A549 (cell line): ENCODE measurements around the gene SPIN1. TPM values are rescaled to one million over a fixed set of nuclear protein-coding genes. Genes with fewer than 3 reads are reported as not detected.

Source experiments
- ATAC-seq, 2 experiments: fragments of 200-7000 bp in 1 of 2; fragments of >200 bp in 1 of 2; cut with Nextera tagmentation in 1 of 2; cut with Tn5 transposase in 1 of 2; 3 replicates each; pipeline versions ENCODE4 v1.8.0 to v1.9.1; 2018 to 2020; ENCODE audit warnings: mild to moderate bottlenecking in 1 of 2, moderate library complexity in 1 of 2
- CTCF ChIA-PET: fragments of 300-600 bp; sonication (Branson Sonifier 250); formaldehyde crosslinking; extraction: SDS; loops from one replicate; lab custom pipeline; 2021; ENCODE audit warnings: antibody characterized with exemption, inconsistent platforms; lab: Yijun Ruan, JAX
- POLR2A ChIA-PET: fragments of 350-600 bp; formaldehyde crosslinking; extraction: SDS; loops from one replicate; lab custom pipeline; 2021; ENCODE audit warnings: antibody characterized with exemption, inconsistent platforms; lab: Yijun Ruan, JAX
- DNase-seq, 2 experiments: peaks; one replicate each; pipeline versions ENCODE4 v3.0.0 to v3.0.0-alpha.2; 2011 to 2016; ENCODE audit warnings: low read depth in 1 of 2, low spot score in 1 of 2
- FAIRE-seq: peaks from 2 replicates; lab custom pipeline; 2011; peaks lifted over from hg19 to GRCh38; lab: Jason Lieb, UNC
- H3K27ac ChIP-seq, 2 experiments: fragments of >200 bp; sonication (Bioruptor Twin); formaldehyde crosslinking; 3 replicates each; pipeline ENCODE4 v1.5.1; 2016 to 2017
- H3K4me1 ChIP-seq: fragments of >200 bp; sonication (Bioruptor Twin); formaldehyde crosslinking; 3 replicates; pipeline ENCODE4 v1.6.1; 2016
- H3K4me2 ChIP-seq: fragments of >200 bp; sonication (Bioruptor Twin); formaldehyde crosslinking; 3 replicates; pipeline ENCODE4 v1.6.1; 2016
- H3K4me3 ChIP-seq: fragments of >200 bp; sonication (Bioruptor Twin); formaldehyde crosslinking; 3 replicates; pipeline ENCODE4 v1.5.1; 2016
- H3K9me3 ChIP-seq: fragments of >200 bp; sonication (Bioruptor Twin); formaldehyde crosslinking; 3 replicates; pipeline ENCODE4 v1.6.1; 2016
- ATOH8 ChIP-seq: fragments of 250-450 bp; sonication (Bioruptor Pico); IDR thresholded peaks from 2 replicates; pipeline ENCODE4 v1.5.0; 2020; ENCODE audit warnings: low read depth, mild to moderate bottlenecking, moderate library complexity
- CBX2 ChIP-seq: fragments of 200-600 bp; sonication (generic); IDR thresholded peaks from 2 replicates; pipeline ENCODE4 v1.6.1; 2016; ENCODE audit warnings: low read depth, mild to moderate bottlenecking, borderline replicate concordance
- CHD4 ChIP-seq: fragments of 200-600 bp; sonication (generic); IDR thresholded peaks from 2 replicates; pipeline ENCODE4 v1.6.1; 2016; ENCODE audit warnings: antibody characterized with exemption, mild to moderate bottlenecking, borderline replicate concordance
- CTCF ChIP-seq: fragments of >200 bp; sonication (Bioruptor Twin); formaldehyde crosslinking; IDR thresholded peaks from 3 replicates; pipeline ENCODE4 v1.5.1; 2016
- ELK1 ChIP-seq: fragments of 150-350 bp; IDR thresholded peaks from 2 replicates; pipeline ENCODE4 v1.6.1; 2014; ENCODE audit warnings: low read depth, mild to moderate bottlenecking, low read length
- FOSL2 ChIP-seq, 2 experiments: fragments of 450-650 bp in 1 of 2; fragments of >200 bp in 1 of 2; sonication (Bioruptor Twin) in 1 of 2; formaldehyde crosslinking; IDR thresholded peaks; 2 replicates each; pipeline versions ENCODE4 v1.5.0 to v1.6.1; 2016 to 2020; ENCODE audit warnings: mild to moderate bottlenecking in 1 of 2, moderate library complexity in 1 of 2
- FOXS1 ChIP-seq: fragments of 250-450 bp; sonication (Bioruptor Pico); IDR thresholded peaks from 2 replicates; pipeline ENCODE4 v1.5.0; 2020; ENCODE audit warnings: mild to moderate bottlenecking, moderate library complexity
- HDAC2 ChIP-seq: fragments of 200-600 bp; sonication (generic); IDR thresholded peaks from 2 replicates; pipeline ENCODE4 v1.6.1; 2016
- HEYL ChIP-seq: fragments of 250-450 bp; sonication (Bioruptor Pico); IDR thresholded peaks from 2 replicates; pipeline ENCODE4 v1.8.0; 2021; ENCODE audit warnings: mild to moderate bottlenecking, moderate library complexity
- HOXA7 ChIP-seq: fragments of 250-450 bp; sonication (Bioruptor Pico); IDR thresholded peaks from 2 replicates; pipeline ENCODE4 v1.5.0; 2020; ENCODE audit warnings: mild to moderate bottlenecking, moderate library complexity
- HOXB13 ChIP-seq: fragments of 250-450 bp; sonication (Bioruptor Pico); IDR thresholded peaks from 2 replicates; pipeline ENCODE4 v1.5.0; 2020; ENCODE audit warnings: low read depth, mild to moderate bottlenecking, moderate library complexity
- JUN ChIP-seq, 2 experiments: fragments of >200 bp; sonication (Bioruptor Twin); formaldehyde crosslinking; IDR thresholded peaks; 2 replicates in 1 of 2; 3 replicates in 1 of 2; pipeline ENCODE4 v1.6.1; 2016 to 2017
- JUNB ChIP-seq: fragments of >200 bp; sonication (Bioruptor Twin); formaldehyde crosslinking; IDR thresholded peaks from 2 replicates; pipeline ENCODE4 v1.6.1; 2016
- KDM1A ChIP-seq: fragments of 200-600 bp; sonication (generic); IDR thresholded peaks from 2 replicates; pipeline ENCODE4 v1.6.1; 2016; ENCODE audit warnings: low read depth, mild to moderate bottlenecking
- MAFK ChIP-seq: fragments of 450-650 bp; IDR thresholded peaks from 2 replicates; pipeline ENCODE4 v1.6.1; 2014; ENCODE audit not compliant: partially characterized antibody
- PHF8 ChIP-seq: fragments of 200-600 bp; sonication (generic); IDR thresholded peaks from 2 replicates; pipeline ENCODE4 v1.6.1; 2016; ENCODE audit warnings: low read depth, mild to moderate bottlenecking, antibody characterized with exemption, moderate library complexity, borderline replicate concordance
- REST ChIP-seq: fragments of 200-600 bp; sonication (generic); IDR thresholded peaks from 2 replicates; pipeline ENCODE4 v1.6.1; 2016; ENCODE audit warnings: antibody characterized with exemption, mild to moderate bottlenecking, moderate library complexity
- TP53 ChIP-seq: fragments of 250-450 bp; sonication (Bioruptor Pico); IDR thresholded peaks from 2 replicates; pipeline ENCODE4 v1.5.0; 2021; ENCODE audit warnings: mild to moderate bottlenecking, moderate library complexity
- USF2 ChIP-seq: fragments of 450-650 bp; IDR thresholded peaks from 2 replicates; pipeline ENCODE4 v1.6.1; 2014; ENCODE audit warnings: antibody characterized with exemption
- ZC3H11A ChIP-seq: fragments of 450-650 bp; IDR thresholded peaks from 2 replicates; pipeline ENCODE4 v1.6.1; 2014; ENCODE audit warnings: antibody characterized with exemption, mild to moderate bottlenecking
- ZFP36 ChIP-seq: fragments of 450-650 bp; IDR thresholded peaks from 2 replicates; pipeline ENCODE4 v1.6.1; 2014; ENCODE audit warnings: borderline replicate concordance; ENCODE audit not compliant: partially characterized antibody
- ZSCAN20 ChIP-seq: fragments of 250-450 bp; sonication (Bioruptor Pico); IDR thresholded peaks from 2 replicates; pipeline ENCODE4 v1.8.0; 2022; ENCODE audit warnings: mild to moderate bottlenecking, moderate library complexity
- WGBS: methylation state at CpG from one replicate; pipeline ENCODE4 v1.1.6; 2017; ENCODE audit errors: missing lambda C conversion rate; 5-methylcytosine and 5-hydroxymethylcytosine counted together
- polyA plus RNA-seq, 4 experiments: library from polyadenylated mRNA; depleted of rRNA in 3 of 4; stranded (reverse); fragments of >200 nt; fragmentation: RNase III in 1 of 4; extraction: RNeasy Plus Mini Kit Qiagen cat#74134 plus additional on column Dnase treatment in 1 of 4; gene quantifications; 2 replicates in 3 of 4; 3 replicates in 1 of 4; pipeline ENCODE4 v1.2.3, GENCODE V29; 2011 to 2017

Gene SPIN1
- polyA plus RNA-seq, 2 of the 4 experiments (the other 2 are of a cell fraction): 47.8 to 83.9 TPM

- ChIA-PET CTCF (interaction anchor here (1.1 kb wide), 1 partner anchor 55 kb away, joined by 3 read pairs; no protein-coding TSS in a partner anchor), POLR2A (no interaction called here)
- DNase-seq (no peak), FAIRE-seq (no peak), ATAC-seq (no peak)
- Histone ChIP-seq H3K4me2 (no peak overlapping the region), H3K9me3 (no peaks in the 10 kb centered on the region), H3K4me1 (peaks cover 6% of the 10 kb centered on the region; the same call in 2 of the 3 replicates), H3K4me3 (no peak overlapping the region), H3K27ac (no peak overlapping the region)
- 86% methylated on average over 11 of the region's 11 CpGs for WGBS
- no peak for TF ChIP-seq HDAC2
- TF ChIP-seq ZC3H11A: no peak
- TF ChIP-seq FOSL2 (IDR thresholded peaks at IDR 0.05): no peak
- no peak for TF ChIP-seq FOSL2 (CRISPR knock-in tag; IDR thresholded peaks at IDR 0.05)
- no peak for TF ChIP-seq HEYL (CRISPR knock-in tag)
- TF ChIP-seq USF2: no peak
- TF ChIP-seq ZSCAN20: no peak
- no peak for TF ChIP-seq KDM1A
- TF ChIP-seq CHD4: no peak
- TF ChIP-seq REST: no peak
- TF ChIP-seq ATOH8 (CRISPR knock-in tag): no peak
- TF ChIP-seq MAFK: no peak
- TF ChIP-seq HOXA7 (CRISPR knock-in tag): no peak
- TF ChIP-seq PHF8: no peak
- no peak for TF ChIP-seq ZFP36
- TF ChIP-seq JUNB: no peak
- TF ChIP-seq TP53 (CRISPR knock-in tag): no peak
- TF ChIP-seq FOXS1 (CRISPR knock-in tag): no peak
- TF ChIP-seq CBX2: no peak
- TF ChIP-seq HOXB13 (CRISPR knock-in tag): no peak
Observed at GRCh38 chr9:88476491-88477271, 88.4 kb downstream of the SPIN1 start.

- no peak for FAIRE-seq
- Histone ChIP-seq H3K27ac (no peak overlapping the region), H3K4me2 (no peak overlapping the region), H3K9me3 (no peaks in the 10 kb centered on the region), H3K4me3 (no peak overlapping the region), H3K4me1 (peaks cover 6% of the 10 kb centered on the region; the same call in 2 of the 3 replicates)
- no peak for TF ChIP-seq JUN (IDR thresholded peaks at IDR 0.05)
- TF ChIP-seq ZFP36: no peak
- TF ChIP-seq CTCF: no peak
- TF ChIP-seq ELK1: no peak
- no peak for ATAC-seq
- 83% methylated on average over 3 of the region's 3 CpGs for WGBS
- POLR2A ChIA-PET: no interaction called here
- CTCF ChIA-PET: no interaction called here
- no peak for DNase-seq
Observed at GRCh38 chr9:88477300-88477751, 89.1 kb downstream of the SPIN1 start.
